H1 (cell line): ENCODE results near the gene SOBP. TPM values are rescaled to one million over a fixed set of nuclear protein-coding genes. Genes with fewer than 3 reads are reported as not detected.

ENCODE experiments used
- CTCF ChIA-PET: fragments of 300-600 bp; sonication (Branson Sonifier 250); formaldehyde crosslinking; loops from one replicate; lab custom pipeline; 2021; ENCODE audit not compliant: partially characterized antibody; lab: Charles Lee
- POLR2A ChIA-PET: fragments of 300-600 bp; sonication (Branson Sonifier 250); formaldehyde crosslinking; loops from one replicate; lab custom pipeline; 2021; ENCODE audit warnings: inconsistent platforms; ENCODE audit not compliant: partially characterized antibody; lab: Charles Lee
- DNase-seq, 2 experiments: peaks; one replicate each; pipeline versions ENCODE4 v3.0.0 to v3.0.0-alpha.2; 2010 to 2022; ENCODE audit warnings: low spot score in 2 of 2, low read depth in 1 of 2, mixed read lengths in 1 of 2
- FAIRE-seq: peaks from 2 replicates; lab custom pipeline; 2011; peaks lifted over from hg19 to GRCh38; lab: Jason Lieb, UNC
- H2AFZ ChIP-seq: 2 replicates; pipeline ENCODE4 v1.8.1; 2012; ENCODE audit warnings: low read length, inconsistent platforms
- H2AK5ac ChIP-seq: 2 replicates; pipeline ENCODE4 v1.6.1; 2013; ENCODE audit warnings: low read depth, low read length
- H2BK120ac ChIP-seq: replicated peaks from 2 replicates; pipeline ENCODE3; 2013; ENCODE audit warnings: low read depth, low read length, inconsistent platforms
- H2BK12ac ChIP-seq: 2 replicates; pipeline ENCODE4 v1.6.1; 2013; ENCODE audit warnings: low read depth, low read length
- H2BK15ac ChIP-seq: 2 replicates; pipeline ENCODE4 v1.6.1; 2013; ENCODE audit warnings: low read length
- H2BK20ac ChIP-seq: 2 replicates; pipeline ENCODE4 v1.6.1; 2013; ENCODE audit warnings: low read length
- H2BK5ac ChIP-seq: 2 replicates; pipeline ENCODE4 v1.6.1; 2013; ENCODE audit warnings: low read depth, low read length
- H3K14ac ChIP-seq: 2 replicates; pipeline ENCODE4 v1.6.1; 2013; ENCODE audit warnings: inconsistent platforms; ENCODE audit not compliant: insufficient read length
- H3K18ac ChIP-seq: 2 replicates; pipeline ENCODE4 v1.6.1; 2013; ENCODE audit warnings: low read length; ENCODE audit errors: extremely low read depth
- H3K23ac ChIP-seq: 2 replicates; pipeline ENCODE4 v1.6.1; 2013; ENCODE audit warnings: inconsistent platforms; ENCODE audit not compliant: insufficient read length
- H3K23me2 ChIP-seq: 2 replicates; pipeline ENCODE4 v1.6.1; 2013; ENCODE audit warnings: low read depth, low read length
- H3K27ac ChIP-seq: 2 replicates; pipeline ENCODE4 v1.6.1; 2011; ENCODE audit warnings: low read depth, low read length, inconsistent platforms
- H3K27me3 ChIP-seq, 4 experiments: replicated peaks in 1 of 4; 1 replicate in 1 of 4; 2 replicates in 3 of 4; pipeline versions ENCODE4 v1.6.1 to v1.8.1; 2011 to 2013; ENCODE audit warnings: low read length in 3 of 4, mild to moderate bottlenecking in 3 of 4, inconsistent platforms in 2 of 4, mixed read lengths in 2 of 4, moderate library complexity in 1 of 4; ENCODE audit not compliant: control insufficient read depth in 3 of 4, insufficient read depth in 3 of 4; ENCODE audit errors: extremely low read depth in 1 of 4
- H3K36me3 ChIP-seq, 4 experiments: 2 replicates each; pipeline versions ENCODE4 v1.6.1 to v1.8.1; 2011 to 2013; ENCODE audit warnings: mild to moderate bottlenecking in 4 of 4, low read length in 3 of 4, moderate library complexity in 2 of 4, control low read depth in 1 of 4, inconsistent platforms in 1 of 4; ENCODE audit not compliant: insufficient read depth in 4 of 4, control insufficient read depth in 2 of 4
- H3K4ac ChIP-seq: replicated peaks from 2 replicates; pipeline ENCODE3; 2013; ENCODE audit warnings: low read length, low read depth, mixed read lengths, inconsistent platforms; ENCODE audit not compliant: insufficient read length
- H3K4me1 ChIP-seq, 4 experiments: replicated peaks in 1 of 4; 1 replicate in 1 of 4; 2 replicates in 3 of 4; pipeline versions ENCODE4 v1.6.1 to v1.8.1; 2011 to 2013; ENCODE audit warnings: low read length in 3 of 4, inconsistent platforms in 2 of 4, mixed read lengths in 1 of 4; ENCODE audit not compliant: insufficient read depth in 4 of 4, control insufficient read depth in 3 of 4
- H3K4me2 ChIP-seq, 2 experiments: 2 replicates each; pipeline versions ENCODE4 v1.6.1 to v1.8.1; 2011 to 2013; ENCODE audit warnings: low read depth in 2 of 2, low read length in 2 of 2, control low read depth in 1 of 2, inconsistent platforms in 1 of 2, mild to moderate bottlenecking in 1 of 2; ENCODE audit not compliant: insufficient read depth in 1 of 2
- H3K4me3 ChIP-seq, 4 experiments: fragments of 200-600, 300-600 bp in 1 of 4; sonication (generic), shearing (Covaris generic), sonication (Bioruptor Twin) in 1 of 4; 2 replicates each; pipeline versions ENCODE4 v1.5.1 to v1.8.1; 2011 to 2016; ENCODE audit warnings: low read length in 4 of 4, low read depth in 3 of 4, control low read depth in 2 of 4, inconsistent platforms in 2 of 4, mild to moderate bottlenecking in 2 of 4, mixed read lengths in 1 of 4, moderate library complexity in 1 of 4; ENCODE audit not compliant: insufficient read depth in 2 of 4; ENCODE audit errors: extremely low read depth in 1 of 4
- H3K56ac ChIP-seq: replicated peaks from 2 replicates; pipeline ENCODE3; 2013; ENCODE audit warnings: low read depth, mild to moderate bottlenecking, mixed read lengths, low read length, inconsistent platforms; ENCODE audit not compliant: insufficient read length
- H3K79me1 ChIP-seq: 2 replicates; pipeline ENCODE4 v1.6.1; 2013; ENCODE audit warnings: low read depth, low read length, control low read depth
- H3K79me2 ChIP-seq, 2 experiments: 2 replicates each; pipeline versions ENCODE4 v1.6.1 to v1.8.1; 2012 to 2013; ENCODE audit warnings: low read length in 2 of 2, mild to moderate bottlenecking in 2 of 2, inconsistent platforms in 1 of 2; ENCODE audit not compliant: insufficient read depth in 2 of 2, control insufficient read depth in 1 of 2
- H3K9ac ChIP-seq, 4 experiments: replicated peaks in 1 of 4; 1 replicate in 1 of 4; 2 replicates in 3 of 4; pipeline versions ENCODE4 v1.6.1 to v1.8.1; 2011 to 2013; ENCODE audit warnings: low read depth in 3 of 4, low read length in 3 of 4, control low read depth in 2 of 4, mild to moderate bottlenecking in 2 of 4, moderate library complexity in 2 of 4, inconsistent platforms in 1 of 4; ENCODE audit errors: extremely low read depth in 1 of 4
- H3K9me3 ChIP-seq, 2 experiments: 2 replicates each; pipeline versions ENCODE4 v1.6.1 to v1.8.1; 2012 to 2013; ENCODE audit warnings: mild to moderate bottlenecking in 2 of 2, moderate library complexity in 2 of 2, control low read depth in 1 of 2, inconsistent platforms in 1 of 2, low read depth in 1 of 2, low read length in 1 of 2, mixed read lengths in 1 of 2; ENCODE audit not compliant: insufficient read depth in 2 of 2
- H4K20me1 ChIP-seq, 2 experiments: replicated peaks in 1 of 2; 2 replicates each; pipeline versions ENCODE3 to v1.8.1; 2011 to 2013; ENCODE audit warnings: inconsistent platforms in 2 of 2, low read length in 2 of 2, mild to moderate bottlenecking in 1 of 2; ENCODE audit not compliant: insufficient read depth in 2 of 2, control insufficient read depth in 1 of 2
- H4K5ac ChIP-seq: 2 replicates; pipeline ENCODE4 v1.6.1; 2013; ENCODE audit warnings: low read length, low read depth, mixed read lengths, inconsistent platforms; ENCODE audit not compliant: insufficient read length
- H4K8ac ChIP-seq: 2 replicates; pipeline ENCODE4 v1.8.0; 2013; ENCODE audit warnings: mild to moderate bottlenecking, moderate library complexity, low read length, inconsistent platforms; ENCODE audit not compliant: insufficient read depth; ENCODE audit errors: extremely low read depth
- H4K91ac ChIP-seq: replicated peaks from 2 replicates; pipeline ENCODE3; 2013; ENCODE audit warnings: low read length, mixed read lengths, inconsistent platforms; ENCODE audit not compliant: insufficient read length
- SIN3A ChIP-seq, 2 experiments: IDR thresholded peaks in 1 of 2; conservative IDR thresholded peaks in 1 of 2; 2 replicates each; pipeline ENCODE4 v1.6.1; 2011 to 2012; ENCODE audit warnings: low read length in 2 of 2, improper control_type of control experiment in 1 of 2, low read depth in 1 of 2, mild to moderate bottlenecking in 1 of 2
- SIRT6 ChIP-seq: IDR thresholded peaks from one replicate; pipeline ENCODE4 v1.7.1; 2012; ENCODE audit warnings: low read length, inconsistent platforms
- SIX5 ChIP-seq: IDR thresholded peaks from 2 replicates; pipeline ENCODE4 v1.6.1; 2011; ENCODE audit warnings: mild to moderate bottlenecking, low read depth, low read length
- SRF ChIP-seq: IDR thresholded peaks from 2 replicates; pipeline ENCODE4 v1.6.1; 2011; ENCODE audit warnings: mild to moderate bottlenecking, low read depth, low read length, moderate library complexity
- WGBS, 2 experiments: shearing (Covaris generic) in 1 of 2; methylation state at CpG; one replicate each; pipeline versions ENCODE4 v1.1.6 to v1.1.7; 2013 to 2015; ENCODE audit warnings: low lambda C conversion rate in 2 of 2, mixed read lengths in 2 of 2, inconsistent platforms in 1 of 2, low coverage in 1 of 2, missing lambda C conversion rate in 1 of 2; ENCODE audit not compliant: insufficient replicate concordance in 2 of 2, insufficient coverage in 1 of 2, insufficient read length in 1 of 2; ENCODE audit errors: extremely low coverage in 1 of 2, missing lambda C conversion rate in 1 of 2; 5-methylcytosine and 5-hydroxymethylcytosine counted together
- polyA plus RNA-seq, 7 experiments: library from polyadenylated mRNA; depleted of rRNA in 3 of 7; stranded (reverse) in 5 of 7; unstranded in 2 of 7; fragments of >200 nt in 5 of 7; fragments of 200-250 nt in 2 of 7; gene quantifications; 1 replicate in 5 of 7; 2 replicates in 1 of 7; 4 replicates in 1 of 7; pipeline versions ENCODE4 v1.2.1 to v1.2.3, GENCODE V29; 2011 to 2013; ENCODE audit warnings: missing spikeins in 2 of 7, mixed read lengths in 2 of 7
- total RNA-seq: library from RNA; stranded (reverse); fragmentation: NEBNext Ultra II Directional; extraction: Animal tissue kit (Norgen Biotek cat#: 25700); gene quantifications from 2 replicates; pipeline ENCODE4 v1.2.1, GENCODE V29; 2021

SOBP gene
- total and polyA plus RNA-seq, 2 of the 8 experiments (the other 6 are each of a cell fraction or from before 2014, with no cell fraction given): 0.45 to 6.2 TPM

DNA sequence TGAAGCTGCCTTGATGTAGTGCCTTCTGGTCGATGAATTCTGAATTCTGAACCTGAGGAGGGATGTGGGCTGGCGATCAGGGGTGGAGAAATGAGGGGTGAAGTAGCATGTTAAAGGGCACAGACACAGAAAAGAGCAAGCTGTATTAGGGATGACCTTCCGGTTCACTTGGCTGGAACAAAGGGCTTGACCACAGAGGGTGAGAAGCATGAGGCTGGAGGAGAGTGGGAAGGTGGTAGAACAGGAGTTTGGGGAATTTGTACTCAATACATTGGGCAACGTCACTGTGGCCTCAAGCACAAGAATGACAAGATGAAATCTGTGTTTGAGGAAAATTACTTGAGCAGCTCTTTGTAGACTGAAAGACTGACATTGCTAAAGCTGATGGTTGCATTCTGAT, 155.8 kb downstream of the SOBP start:
- Histone ChIP-seq H2BK5ac (no peak overlapping the region), H2AFZ (no peak overlapping the region), H2BK15ac (no peak overlapping the region), H3K23me2 (no peaks in the 10 kb centered on the region), H3K36me3 (no peaks in the 10 kb centered on the region), H3K4me3 (no peak overlapping the region), H3K4me2 (no peak overlapping the region), H2BK20ac (0 out of 2 replicates have a peak overlapping the region, but pooled peaks have one; percentile 9), H3K27me3 (no peaks in the 10 kb centered on the region), H3K14ac (no peak overlapping the region), H3K9me3 (no peaks in the 10 kb centered on the region), H2BK12ac (no peak overlapping the region), H4K8ac (no peak overlapping the region), H2AK5ac (no peak overlapping the region), H3K9ac (no peak overlapping the region), H3K18ac (no peak overlapping the region), H4K20me1 (no peaks in the 10 kb centered on the region), H3K56ac (no peak overlapping the region), H3K23ac (no peak overlapping the region), H4K91ac (no peak overlapping the region), H3K79me2 (no peaks in the 10 kb centered on the region), H3K27ac (no peak overlapping the region), H3K4ac (no peak overlapping the region), H2BK120ac (no peak overlapping the region), H3K4me1 (no peaks in the 10 kb centered on the region), H3K79me1 (no peaks in the 10 kb centered on the region), H4K5ac (no peak overlapping the region)
- POLR2A ChIA-PET: no interaction called here
- CTCF ChIA-PET: interaction anchor here (0.6 to 1.5 kb wide), 6 partner anchors 10 to 532 kb away, joined by 3 to 5 read pairs (median 3); no protein-coding TSS in a partner anchor
- DNase-seq (no peak), FAIRE-seq (no peak)
- TF ChIP-seq SIX5: no peak
- TF ChIP-seq SIRT6: no peak
- no peak for TF ChIP-seq SIN3A (conservative IDR thresholded peaks at IDR 0.05 in 1 of 2, IDR thresholded peaks at IDR 0.05 in 1 of 2; ENCODE audit: low read depth in 1 of 2, low read length in 2 of 2)
- TF ChIP-seq SRF: no peak
- WGBS, 2 experiments: 94% methylated on average over 4 of the region's 4 CpGs; no CpG with 5 or more reads in 1 of the 2 experiments
